ENCODE data around the gene TESK1.

TESK1 gene

GRCh38 chr9:35650341-35651158 is 45.5 kb downstream of the TESK1 start, which contains the start of gene SIT1:
Gene SIT1 (minus strand): TSS chr9:35650931. CDS start chr9:35650853, 78 bp downstream.
- no peaks in the 10 kb centered on the region for H3K27me3 ChIP-seq (ENCODE audit: insufficient read depth, poor library complexity, severe bottlenecking)
- H3K27ac ChIP-seq (replicated peaks) = peak within 1 kb of the TSS; percentile 64
- H3K4me3 ChIP-seq (replicated peaks; ENCODE audit: insufficient read depth, low read length) = no peak within 1 kb of the TSS
- TF ChIP-seq CTCF (IDR thresholded peaks at IDR 0.05; ENCODE audit: insufficient read depth, low read length) (no peak), REST (IDR thresholded peaks at IDR 0.05; ENCODE audit: insufficient replicate concordance, low read depth) (no peak), GABPA (IDR thresholded peaks at IDR 0.05; ENCODE audit: low read depth) (no peak), POLR2AphosphoS5 (IDR thresholded peaks at IDR 0.05; ENCODE audit: low read depth) (no peak), SPI1 (IDR thresholded peaks at IDR 0.05; ENCODE audit: borderline replicate concordance, low read depth) (no peak)
- DNase-seq (ENCODE audit: low read depth in 1 of 2, low spot score in 1 of 2) = no peak

- TF ChIP-seq GABPA (IDR thresholded peaks at IDR 0.05; ENCODE audit: low read depth) = no peak
- no peak for TF ChIP-seq CTCF (IDR thresholded peaks at IDR 0.05; ENCODE audit: insufficient read depth, low read length)
- TF ChIP-seq POLR2AphosphoS5 (IDR thresholded peaks at IDR 0.05; ENCODE audit: low read depth) = no peak
- TF ChIP-seq REST (IDR thresholded peaks at IDR 0.05; ENCODE audit: insufficient replicate concordance, low read depth) = no peak
- TF ChIP-seq SPI1 (IDR thresholded peaks at IDR 0.05; ENCODE audit: borderline replicate concordance, low read depth) = no peak
- H3K27ac ChIP-seq (replicated peaks) = no peak overlapping the region
- no peak for DNase-seq (ENCODE audit: low read depth in 1 of 2, low spot score in 1 of 2)
Observed at GRCh38 chr9:35651956-35652828, 47.1 kb downstream of the TESK1 start.

GRCh38 chr9:35652829-35653209 is 47.8 kb downstream of the TESK1 start:
- H3K27me3 ChIP-seq (ENCODE audit: insufficient read depth, poor library complexity, severe bottlenecking) = no peaks in the 10 kb centered on the region
- TF ChIP-seq REST (IDR thresholded peaks at IDR 0.05; ENCODE audit: insufficient replicate concordance, low read depth) (no peak), GABPA (IDR thresholded peaks at IDR 0.05; ENCODE audit: low read depth) (no peak), SPI1 (IDR thresholded peaks at IDR 0.05; ENCODE audit: borderline replicate concordance, low read depth) (no peak), CTCF (IDR thresholded peaks at IDR 0.05; ENCODE audit: insufficient read depth, low read length) (no peak), POLR2AphosphoS5 (IDR thresholded peaks at IDR 0.05; ENCODE audit: low read depth) (no peak)
- H3K27ac ChIP-seq (replicated peaks) = no peak overlapping the region
- no peak overlapping the region for H3K4me3 ChIP-seq (replicated peaks; ENCODE audit: insufficient read depth, low read length)
- no peak for DNase-seq (ENCODE audit: low read depth in 1 of 2, low spot score in 1 of 2)

More at GRCh38 chr9:35651956-35652828, 47.1 kb downstream of the TESK1 start:
- Histone ChIP-seq H3K4me3 (replicated peaks; ENCODE audit: insufficient read depth, low read length) (no peak overlapping the region), H3K27me3 (ENCODE audit: insufficient read depth, poor library complexity, severe bottlenecking) (no peaks in the 10 kb centered on the region)
